ENCODE results near the gene NR5A2. TPM values are rescaled to one million over a fixed set of nuclear protein-coding genes. Genes with fewer than 3 reads are reported as not detected.

Gene NR5A2
- total and polyA plus RNA-seq, 7 donors: 0.49 to 13.8 (median 1.9) TPM

GRCh38 chr1:200162258-200162657 is 134.7 kb downstream of the NR5A2 start:
- Histone ChIP-seq H3K27ac (no peak overlapping the region), H3K36me3 (no peaks in the 10 kb centered on the region), H3K27me3 (no peaks in the 10 kb centered on the region), H3K4me3 (no peak overlapping the region), H3K9me3 (no peaks in the 10 kb centered on the region), H3K4me1 (no peaks in the 10 kb centered on the region)
- intact Hi-C loops (cut with DNase I): no loop called here
- WGBS, 2 donors: 53 to 86% methylated on average over 6 of the region's 6 CpGs
- TF ChIP-seq CTCF (IDR thresholded peaks at IDR 0.05) (no peak), POLR2AphosphoS5 (IDR thresholded peaks at IDR 0.05) (no peak), POLR2A (IDR thresholded peaks at IDR 0.05) (no peak), EP300 (IDR thresholded peaks at IDR 0.05) (no peak)
- no peak for DNase-seq

GRCh38 chr1:200162877-200163276 is 135.4 kb downstream of the NR5A2 start:
- Histone ChIP-seq H3K27me3 (no peaks in the 10 kb centered on the region), H3K4me3 (no peak overlapping the region), H3K9me3 (no peaks in the 10 kb centered on the region), H3K4me1 (no peaks in the 10 kb centered on the region), H3K36me3 (no peaks in the 10 kb centered on the region), H3K27ac (no peak overlapping the region)
- TF ChIP-seq POLR2AphosphoS5 (IDR thresholded peaks at IDR 0.05): no peak
- no peak for TF ChIP-seq POLR2A (IDR thresholded peaks at IDR 0.05)
- TF ChIP-seq CTCF (IDR thresholded peaks at IDR 0.05): no peak
- no peak for TF ChIP-seq EP300 (IDR thresholded peaks at IDR 0.05)
- DNase-seq: no peak
- intact Hi-C loops (cut with DNase I): no loop called here

GRCh38 chr1:200163911-200164310 is 136.4 kb downstream of the NR5A2 start:
- Histone ChIP-seq H3K27ac (no peak overlapping the region), H3K36me3 (no peaks in the 10 kb centered on the region), H3K27me3 (no peaks in the 10 kb centered on the region), H3K9me3 (no peaks in the 10 kb centered on the region), H3K4me1 (no peaks in the 10 kb centered on the region), H3K4me3 (no peak overlapping the region)
- TF ChIP-seq POLR2AphosphoS5 (IDR thresholded peaks at IDR 0.05) (no peak), POLR2A (IDR thresholded peaks at IDR 0.05) (no peak), EP300 (IDR thresholded peaks at IDR 0.05) (no peak), CTCF (IDR thresholded peaks at IDR 0.05) (no peak)
- WGBS, 2 donors: 94 to 95% methylated on average over 3 of the region's 3 CpGs
- DNase-seq: no peak
- intact Hi-C loops (cut with DNase I): no loop called here

GRCh38 chr1:200165493-200166220 is 138.1 kb downstream of the NR5A2 start:
- TF ChIP-seq EP300 (IDR thresholded peaks at IDR 0.05) (no peak), POLR2AphosphoS5 (IDR thresholded peaks at IDR 0.05) (no peak), POLR2A (IDR thresholded peaks at IDR 0.05) (no peak), CTCF (IDR thresholded peaks at IDR 0.05) (no peak)
- intact Hi-C loops (cut with DNase I): no loop called here
- no peak overlapping the region for H3K4me3 ChIP-seq
- H3K27ac ChIP-seq: no peak overlapping the region
- no peaks in the 10 kb centered on the region for H3K4me1 ChIP-seq
- H3K27me3 ChIP-seq: no peaks in the 10 kb centered on the region
- H3K9me3 ChIP-seq: no peaks in the 10 kb centered on the region
- no peaks in the 10 kb centered on the region for H3K36me3 ChIP-seq
- DNase-seq: no peak
- WGBS, 2 donors: 85 to 86% methylated on average over 5 of the region's 5 CpGs

- intact Hi-C loops (cut with DNase I): no loop called here
- Histone ChIP-seq H3K9me3 (no peaks in the 10 kb centered on the region), H3K4me1 (no peaks in the 10 kb centered on the region), H3K27ac (no peak overlapping the region), H3K4me3 (no peak overlapping the region), H3K27me3 (no peaks in the 10 kb centered on the region), H3K36me3 (no peaks in the 10 kb centered on the region)
- DNase-seq: no peak
- 80 to 82% methylated on average over 4 of the region's 4 CpGs for WGBS, 2 donors
- TF ChIP-seq CTCF (IDR thresholded peaks at IDR 0.05) (no peak), EP300 (IDR thresholded peaks at IDR 0.05) (no peak), POLR2A (IDR thresholded peaks at IDR 0.05) (no peak), POLR2AphosphoS5 (IDR thresholded peaks at IDR 0.05) (no peak)
Observed at GRCh38 chr1:200166411-200166810, 138.9 kb downstream of the NR5A2 start.
